Endothelial cell of umbilical vein (primary cell): Measurements from ENCODE around the gene GALNT17. TPM values are rescaled to one million over a fixed set of nuclear protein-coding genes. Genes with fewer than 3 reads are reported as not detected.

Experiments used
- BruUV-seq: library from RNA; stranded (reverse); fragments of 400-500 nt; replicated peaks from 2 replicates; lab custom pipeline; 2021; lab: Mats Ljungman, UMichigan
- CTCF ChIA-PET: fragments of 300-600, 350-600 bp; sonication (Branson Sonifier 250); formaldehyde crosslinking; loops from one replicate; lab custom pipeline; 2021; ENCODE audit warnings: antibody characterized with exemption, inconsistent platforms; lab: Charles Lee
- POLR2A ChIA-PET: fragments of 300-600, 350-600 bp; sonication (Branson Sonifier 250); formaldehyde crosslinking; loops from one replicate; lab custom pipeline; 2021; ENCODE audit warnings: antibody characterized with exemption, inconsistent platforms; lab: Charles Lee
- DNase-seq: peaks from one replicate; pipeline ENCODE4 v3.0.0-alpha.2; 2011; ENCODE audit warnings: low read depth, low spot score
- FAIRE-seq: peaks from 2 replicates; lab custom pipeline; 2011; peaks lifted over from hg19 to GRCh38; lab: Jason Lieb, UNC
- H2AFZ ChIP-seq: 2 replicates; pipeline ENCODE4 v1.6.0; 2012; ENCODE audit warnings: low read depth, low read length, control low read depth, inconsistent platforms
- H3K27ac ChIP-seq: 2 replicates; pipeline ENCODE4 v1.5.1; 2011; ENCODE audit warnings: low read depth, mild to moderate bottlenecking, control low read depth, low read length, moderate library complexity; ENCODE audit not compliant: insufficient read depth
- H3K27me3 ChIP-seq, 2 experiments: 2 replicates each; pipeline versions ENCODE4 v1.6.0 to v1.6.1; 2011; ENCODE audit warnings: low read length in 2 of 2, mixed read lengths in 1 of 2; ENCODE audit not compliant: control insufficient read depth in 2 of 2, insufficient read depth in 2 of 2
- H3K36me3 ChIP-seq, 2 experiments: 2 replicates in 1 of 2; 3 replicates in 1 of 2; pipeline ENCODE4 v1.5.1; 2011; ENCODE audit warnings: low read length in 2 of 2, mild to moderate bottlenecking in 1 of 2, moderate library complexity in 1 of 2; ENCODE audit not compliant: control insufficient read depth in 2 of 2, insufficient read depth in 2 of 2; ENCODE audit errors: extremely low read depth in 1 of 2
- H3K4me1 ChIP-seq: 3 replicates; pipeline ENCODE4 v1.5.1; 2011; ENCODE audit warnings: mild to moderate bottlenecking, low read length; ENCODE audit not compliant: control insufficient read depth, insufficient read depth; ENCODE audit errors: extremely low read depth
- H3K4me2 ChIP-seq: 2 replicates; pipeline ENCODE4 v1.6.1; 2011; ENCODE audit warnings: low read length, control low read depth, mixed read lengths; ENCODE audit not compliant: insufficient read depth
- H3K4me3 ChIP-seq, 3 experiments: fragments of 200-600 bp in 1 of 3; sonication (generic), shearing (Covaris generic) in 1 of 3; replicated peaks in 1 of 3; 2 replicates each; pipeline ENCODE4 v1.5.1; 2011 to 2016; ENCODE audit warnings: control low read depth in 3 of 3, low read length in 3 of 3, mild to moderate bottlenecking in 2 of 3, inconsistent platforms in 1 of 3, low read depth in 1 of 3, moderate library complexity in 1 of 3; ENCODE audit not compliant: insufficient read depth in 1 of 3
- H3K79me2 ChIP-seq: 2 replicates; pipeline ENCODE4 v1.6.0; 2012; ENCODE audit warnings: low read length, inconsistent platforms; ENCODE audit not compliant: control insufficient read depth, insufficient read depth
- H3K9ac ChIP-seq: replicated peaks from 2 replicates; pipeline ENCODE3; 2011; ENCODE audit warnings: low read length, control low read depth; ENCODE audit not compliant: insufficient read depth; ENCODE audit errors: extremely low read depth
- H3K9me1 ChIP-seq: replicated peaks from 3 replicates; pipeline ENCODE4 v1.6.0; 2011; ENCODE audit warnings: mild to moderate bottlenecking, low read length; ENCODE audit not compliant: control insufficient read depth, insufficient read depth; ENCODE audit errors: extremely low read depth
- H3K9me3 ChIP-seq: replicated peaks from 2 replicates; pipeline ENCODE4 v1.5.1; 2012; ENCODE audit warnings: low read length, inconsistent platforms; ENCODE audit not compliant: control insufficient read depth, insufficient read depth
- H4K20me1 ChIP-seq: replicated peaks from 2 replicates; pipeline ENCODE3; 2011; ENCODE audit warnings: mild to moderate bottlenecking, low read length; ENCODE audit not compliant: control insufficient read depth, insufficient read depth; ENCODE audit errors: extremely low read depth
- CTCF ChIP-seq, 2 donors: IDR thresholded peaks; 1 replicate in 1 of 2; 2 replicates in 1 of 2; pipeline ENCODE4 v1.5.1; 2011; ENCODE audit warnings: low read length in 2 of 2, mild to moderate bottlenecking in 2 of 2, moderate library complexity in 2 of 2, control low read depth in 1 of 2, inconsistent platforms in 1 of 2, low read depth in 1 of 2; ENCODE audit not compliant: insufficient read depth in 1 of 2; ENCODE audit errors: extremely low read depth in 1 of 2
- EZH2 ChIP-seq: IDR thresholded peaks from 2 replicates; pipeline ENCODE4 v1.6.1; 2012; ENCODE audit warnings: borderline replicate concordance, low read depth, mild to moderate bottlenecking, moderate library complexity, low read length, inconsistent platforms; ENCODE audit not compliant: severe bottlenecking
- MAX ChIP-seq: IDR thresholded peaks from 2 replicates; pipeline ENCODE4 v1.6.1; 2011; ENCODE audit not compliant: insufficient read depth, insufficient read length
- POLR2AphosphoS5 ChIP-seq: IDR thresholded peaks from 2 replicates; pipeline ENCODE4 v1.6.1; 2012; ENCODE audit warnings: low read depth, mild to moderate bottlenecking, control low read depth, low read length, moderate library complexity; ENCODE audit not compliant: insufficient read depth
- dilution Hi-C: fragments of 300-500 bp; cut with MboI; formaldehyde crosslinking; loops from one replicate; pipeline ENCODE4 v1.15.0; 2019; ENCODE audit warnings: low sequenced_read_pairs; ENCODE audit not compliant: extremely low pct_ligation_motif_present
- intact Hi-C: fragments of 100-400 bp; cut with micrococcal nuclease; formaldehyde crosslinking; loops from one replicate; pipeline ENCODE4 v1.10.0; 2022
- polyA plus RNA-seq, 4 experiments: library from polyadenylated mRNA; depleted of rRNA in 3 of 4; stranded (reverse) in 3 of 4; unstranded in 1 of 4; fragments of >200 nt; gene quantifications; 2 replicates each; pipeline versions ENCODE4 v1.2.1 to v1.2.3, GENCODE V29; 2011 to 2012; ENCODE audit warnings: missing spikeins in 1 of 4
- total RNA-seq: library from RNA; stranded (reverse); gene quantifications from 2 replicates; pipeline ENCODE4 v1.2.3, GENCODE V29; 2021

The GALNT17 gene
- total and polyA plus RNA-seq, 2 donors (not counting 3 experiments of a cell fraction or from before 2014, with no cell fraction given), result not detected

- BruUV-seq, result no TSS peak
- no peak overlapping the region for H3K9ac ChIP-seq
- H2AFZ ChIP-seq, result no peak overlapping the region
- no peak overlapping the region for H3K27ac ChIP-seq
- ChIA-PET POLR2A (no interaction called here), CTCF (no interaction called here)
- no peaks in the 10 kb centered on the region for H4K20me1 ChIP-seq
- H3K79me2 ChIP-seq, result no peaks in the 10 kb centered on the region
- no peaks in the 10 kb centered on the region for H3K36me3 ChIP-seq
- no peaks in the 10 kb centered on the region for H3K9me1 ChIP-seq
- H3K4me3 ChIP-seq, result no peak overlapping the region
- intact Hi-C loops (no loop called here), dilution Hi-C loops (no loop called here)
- no peak for FAIRE-seq
- no peaks in the 10 kb centered on the region for H3K4me1 ChIP-seq
- H3K27me3 ChIP-seq, result no peaks in the 10 kb centered on the region
- peaks cover 2% of the 10 kb centered on the region for H3K9me3 ChIP-seq
- no peak for DNase-seq
- TF ChIP-seq POLR2AphosphoS5 (no peak), MAX (no peak), EZH2 (no peak), CTCF (IDR thresholded peaks at IDR 0.05; ENCODE audit: extremely low read depth in 1 of 2, insufficient read depth in 1 of 2, low read depth in 1 of 2, low read length in 2 of 2) (no peak)
- H3K4me2 ChIP-seq, result no peak overlapping the region
These were observed 423.8 kb downstream of the GALNT17 start for GRCh38 chr7:71555758-71556157.
